NCI-H2196 (cell line): ENCODE measurements around the gene OPCML.
A peak's percentile ranks its signal among the peaks of the same experiment; 100 is the strongest.

ENCODE experiments used
- DNase-seq: peaks from one replicate; lab custom pipeline; 2025; ENCODE audit not compliant: unreplicated experiment; lab: John Stamatoyannopoulos, UW

OPCML gene

GRCh38 chr11:133181667-133182066 lies 350.6 kb downstream of the OPCML start:
- DNase-seq, result no peak

- no peak for DNase-seq
Observed at GRCh38 chr11:133181066-133181465, 351.2 kb downstream of the OPCML start.

- no peak for DNase-seq
Observed at GRCh38 chr11:133180201-133180600, 352.1 kb downstream of the OPCML start.

- no peak for DNase-seq
Observed at GRCh38 chr11:133176748-133177147, 355.6 kb downstream of the OPCML start.

- no peak for DNase-seq
Observed at GRCh38 chr11:133175103-133175502, 357.2 kb downstream of the OPCML start.

- DNase-seq, result no peak
Observed at GRCh38 chr11:133173810-133174412, 358.4 kb downstream of the OPCML start.

GRCh38 chr11:133172349-133172748 lies 360.0 kb downstream of the OPCML start:
- no peak for DNase-seq

GRCh38 chr11:133171374-133171773 lies 360.9 kb downstream of the OPCML start:
- DNase-seq, result no peak

- DNase-seq, result no peak
Observed at GRCh38 chr11:133168016-133168415, 364.3 kb downstream of the OPCML start.

GRCh38 chr11:133166662-133167061 lies 365.6 kb downstream of the OPCML start:
- no peak for DNase-seq

GRCh38 chr11:133164986-133165385 lies 367.3 kb downstream of the OPCML start:
- no peak for DNase-seq

GRCh38 chr11:133163463-133164419 lies 368.6 kb downstream of the OPCML start:
- DNase-seq, result peak; percentile 7

- DNase-seq, result no peak
Observed at GRCh38 chr11:133162227-133162626, 370.1 kb downstream of the OPCML start.

- no peak for DNase-seq
Observed at GRCh38 chr11:133160754-133161153, 371.5 kb downstream of the OPCML start.

- no peak for DNase-seq
Observed at GRCh38 chr11:133156986-133157745, 375.1 kb downstream of the OPCML start.

- no peak for DNase-seq
Observed at GRCh38 chr11:133154781-133155180, 377.5 kb downstream of the OPCML start.

GRCh38 chr11:133154076-133154475 lies 378.2 kb downstream of the OPCML start:
- DNase-seq, result no peak

GRCh38 chr11:133153031-133153430 lies 379.3 kb downstream of the OPCML start:
- no peak for DNase-seq

GRCh38 chr11:133149698-133150097 lies 382.6 kb downstream of the OPCML start:
- no peak for DNase-seq

- no peak for DNase-seq
Observed at GRCh38 chr11:133147625-133148024, 384.7 kb downstream of the OPCML start.

- no peak for DNase-seq
Observed at GRCh38 chr11:133146697-133147306, 385.5 kb downstream of the OPCML start.
